Stimulated activated CD8-positive, alpha-beta memory T cell treated with anti-CD3 and anti-CD28 coated beads, Interleukin-2, amount 100 ng/mL, for 48 hours (primary cell): ENCODE data around the gene BID.
"Not testable (repeated sequence)": the region's sequence is repeated elsewhere in the genome, so short reads cannot be mapped to it uniquely, and the experiment has no call there.

Experiments used
- DNase-seq, 2 donors: peaks; one replicate each; pipeline ENCODE4 v3.0.0-alpha.2; 2020; ENCODE audit warnings: low read depth in 2 of 2

BID gene

DNA sequence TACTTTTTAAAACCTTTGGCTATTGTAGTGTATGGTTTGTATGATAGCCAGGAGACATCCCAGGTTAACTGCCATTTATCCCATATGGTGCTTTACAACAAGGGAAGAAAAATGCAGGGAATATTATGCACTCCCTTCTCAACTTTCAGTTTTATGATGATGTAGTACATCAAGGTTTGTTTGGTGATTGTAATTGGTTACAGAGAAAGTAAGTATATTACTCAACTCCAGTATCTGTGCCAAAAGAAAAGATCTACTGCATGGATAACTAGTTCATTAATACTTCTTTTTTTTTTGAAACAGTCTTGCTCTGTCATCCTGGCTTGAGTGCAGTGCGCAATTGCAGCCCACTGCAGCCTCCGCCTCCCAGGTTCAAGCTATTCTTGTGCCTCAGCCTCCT lies 70.5 kb downstream of the BID start:
- no peak for DNase-seq

DNA sequence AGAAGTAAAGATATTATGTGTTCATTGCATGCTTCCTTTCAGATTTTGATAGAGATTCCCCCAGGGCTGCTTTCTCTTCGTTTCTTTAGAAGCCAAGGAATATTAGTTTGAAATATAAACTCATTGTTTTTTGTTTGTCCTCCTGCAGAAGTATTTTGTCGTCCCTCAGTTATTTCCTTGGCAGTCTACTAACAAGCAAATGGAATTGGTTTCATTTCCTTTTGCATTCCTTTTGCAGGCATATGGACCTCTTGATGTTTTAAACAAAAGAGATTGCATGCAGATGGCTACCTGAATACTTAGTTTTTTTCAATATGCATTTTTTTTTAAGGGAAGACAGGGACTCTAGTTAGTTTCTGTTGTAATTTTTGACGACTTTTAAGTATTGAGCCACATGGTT lies 73.5 kb downstream of the BID start:
- no peak for DNase-seq

DNA sequence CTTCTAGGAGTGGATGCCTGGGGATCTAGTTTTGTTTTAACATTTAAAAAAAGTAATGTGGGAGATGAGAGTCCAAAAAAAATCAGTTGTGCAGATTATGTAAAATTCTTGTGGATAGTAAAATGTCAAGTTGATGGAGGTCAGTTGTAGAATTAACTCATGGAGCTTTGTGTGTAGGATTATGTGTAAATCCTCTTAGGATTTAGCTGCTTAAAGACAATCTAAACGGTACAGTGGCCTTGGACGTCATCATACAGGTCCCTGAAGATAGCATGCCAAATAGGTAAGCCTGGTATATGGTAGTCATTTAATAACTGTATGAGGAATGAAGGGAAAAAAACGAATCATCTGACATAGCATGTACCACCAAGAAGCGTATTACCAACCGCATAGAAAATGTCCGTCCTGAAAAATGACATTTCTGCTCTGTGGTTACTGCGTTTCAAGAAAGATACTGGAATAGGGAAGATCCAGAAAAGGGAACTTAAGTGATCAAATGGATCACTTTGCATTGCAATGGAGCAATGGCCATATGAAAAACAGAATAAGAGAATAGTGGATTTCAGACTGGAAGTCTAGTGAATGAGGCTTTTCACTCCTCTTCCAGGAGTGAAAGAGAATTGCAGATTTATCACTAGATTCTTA lies 74.5 kb downstream of the BID start:
- DNase-seq: no peak

DNA sequence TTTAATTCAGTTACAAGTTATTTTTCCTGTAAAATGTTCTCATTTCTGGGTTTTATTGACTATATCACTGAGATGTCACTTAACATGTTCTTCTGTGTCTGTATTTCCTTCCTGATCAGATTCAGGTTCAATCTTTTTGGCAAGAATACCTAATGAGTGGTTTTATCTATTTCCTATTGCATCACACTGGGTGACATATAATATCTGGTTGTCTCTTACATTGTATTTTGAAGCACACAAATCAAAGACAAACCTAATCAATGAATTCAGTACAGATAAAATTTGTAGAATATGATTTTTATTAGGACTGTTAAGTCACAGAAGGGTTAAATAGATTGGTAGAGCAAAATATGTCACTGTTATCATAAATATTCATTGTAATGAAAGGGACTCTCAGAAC lies 75.3 kb downstream of the BID start:
- no peak for DNase-seq

DNA sequence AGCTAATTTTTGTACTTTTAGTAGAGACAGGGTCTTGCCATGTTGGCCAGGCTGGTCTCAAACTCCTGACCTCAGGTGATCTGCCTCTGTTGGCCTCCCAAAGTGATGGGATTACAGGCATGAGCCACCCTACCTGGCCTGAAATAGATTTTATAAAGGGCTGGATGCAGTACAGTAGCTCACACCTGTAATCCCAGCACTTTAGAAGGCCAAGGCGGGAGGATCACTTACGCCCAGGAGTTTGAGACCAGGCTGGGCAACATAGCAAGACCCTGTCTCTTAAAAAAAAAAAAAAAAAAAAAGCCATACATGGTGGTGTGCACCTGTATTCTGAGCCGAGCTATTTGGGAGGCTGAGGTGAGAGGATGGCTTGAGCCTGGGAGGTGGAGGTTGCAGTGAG lies 76.0 kb downstream of the BID start:
- DNase-seq: not testable (repeated sequence)

DNA sequence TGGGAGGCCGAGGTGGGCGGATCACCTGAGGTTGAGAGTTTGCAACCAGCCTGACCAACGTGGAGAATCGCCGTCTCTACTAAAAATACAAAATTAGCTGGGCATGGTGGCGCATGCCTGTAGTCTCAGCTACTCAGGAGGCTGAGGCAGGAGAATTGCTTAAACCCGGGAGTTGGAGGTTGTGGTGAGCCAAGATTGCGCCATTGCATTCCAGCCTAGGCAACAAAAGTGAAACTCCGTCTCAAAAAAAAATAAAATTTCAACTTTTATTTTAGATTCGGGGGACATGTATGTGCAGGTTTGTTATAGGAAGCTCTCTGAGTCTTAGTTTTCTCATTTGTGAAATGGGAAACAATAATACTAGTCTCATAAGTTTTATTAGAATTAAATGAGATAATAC lies 77.1 kb downstream of the BID start:
- DNase-seq: not testable (repeated sequence)

DNA sequence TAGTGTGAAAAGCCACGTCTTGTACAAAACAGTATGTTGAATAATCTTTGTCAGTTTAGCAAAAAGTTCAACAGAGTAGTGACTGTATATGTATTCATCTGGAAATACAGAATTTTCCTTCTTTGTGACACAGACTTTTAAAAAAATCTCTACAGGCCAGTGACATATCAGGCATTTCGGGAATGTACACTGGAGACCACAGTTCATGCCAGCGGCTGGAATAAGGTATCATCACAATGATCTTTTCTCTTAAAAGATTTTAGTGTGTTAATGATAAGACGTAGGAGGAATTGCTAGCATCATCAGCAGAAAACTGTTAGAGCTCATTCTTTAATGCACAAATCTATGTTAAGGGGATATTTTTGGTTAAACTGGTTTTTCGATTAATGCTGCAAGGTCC lies 78.3 kb downstream of the BID start:
- DNase-seq: no peak

DNA sequence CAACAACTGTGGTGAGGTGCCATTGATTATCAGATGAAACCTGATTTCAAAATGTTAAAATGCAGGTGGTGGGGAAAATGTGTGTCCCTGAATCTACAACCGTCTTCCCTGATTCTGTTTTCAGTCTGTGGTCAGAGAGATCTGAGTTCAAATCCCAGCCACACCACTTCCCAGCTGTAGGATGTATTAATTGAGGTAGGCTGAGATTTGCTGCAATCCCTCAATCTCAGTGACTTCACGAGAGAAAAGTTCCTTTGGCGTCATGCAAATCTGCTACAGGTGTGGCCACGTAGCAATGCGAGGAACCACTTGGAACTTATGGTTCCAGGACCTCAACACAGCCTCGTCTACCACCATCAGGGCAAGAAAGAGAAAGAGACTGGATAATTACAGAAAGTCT lies 79.5 kb downstream of the BID start:
- no peak for DNase-seq

DNA sequence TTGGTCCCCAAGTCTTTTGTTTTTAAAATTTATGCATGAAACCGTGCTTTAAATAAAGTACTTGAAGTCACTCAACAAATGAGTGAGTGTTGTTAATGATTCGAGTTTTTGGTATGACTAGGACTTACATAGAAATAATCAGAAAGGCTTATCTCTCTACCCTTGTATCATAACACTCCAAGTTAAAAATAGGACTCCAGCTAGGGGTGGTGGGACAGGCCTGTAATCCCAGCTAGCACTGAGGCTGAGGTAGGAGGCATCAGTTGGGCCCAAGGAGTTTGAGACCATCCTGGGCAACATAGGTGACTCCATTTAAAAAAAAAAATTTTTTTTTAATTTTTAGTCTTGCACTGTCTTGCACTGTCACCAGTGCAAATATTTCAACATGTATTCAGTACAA lies 80.1 kb downstream of the BID start:
- no peak for DNase-seq

DNA sequence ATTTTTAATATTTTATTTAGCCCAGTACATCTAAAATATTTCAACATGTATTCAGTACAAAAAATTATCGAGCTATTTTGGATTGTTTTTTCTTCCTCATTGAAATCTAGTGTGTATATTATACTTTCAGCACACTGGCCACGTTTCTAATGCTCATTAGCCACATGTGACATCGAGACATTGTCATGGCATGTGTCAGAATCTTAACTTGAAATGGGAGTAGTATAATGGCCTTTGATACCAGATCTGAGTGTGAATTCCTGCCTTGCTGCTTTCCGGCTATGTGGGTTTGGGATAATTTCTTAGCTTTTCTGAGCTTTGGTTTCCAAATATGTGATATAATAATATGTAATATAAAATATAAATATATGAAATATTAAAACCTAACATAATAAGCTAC lies 81.4 kb downstream of the BID start:
- no peak for DNase-seq

DNA sequence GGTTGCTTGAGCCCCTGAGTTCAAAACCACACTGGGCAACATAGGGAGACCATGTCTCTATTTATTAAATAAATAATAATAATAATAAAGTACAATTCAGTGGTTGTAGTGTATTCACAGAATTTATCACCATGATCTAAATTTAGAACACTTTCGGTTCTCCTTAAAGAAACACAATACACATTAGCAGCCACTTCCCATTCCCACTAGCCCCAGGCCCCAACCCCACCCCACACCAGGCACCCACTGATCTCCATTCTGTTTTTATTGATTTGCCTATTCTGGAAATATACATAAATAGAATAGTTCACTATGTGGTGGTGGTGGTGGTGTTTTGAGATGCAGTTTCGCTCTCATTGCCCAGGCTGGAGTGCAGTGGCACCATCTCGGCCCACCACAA lies 90.0 kb downstream of the BID start:
- DNase-seq: no peak
